WTC11 (cell line): ENCODE measurements around the gene SCN4A. TPM values are rescaled to one million over a fixed set of nuclear protein-coding genes. Genes with fewer than 3 reads are reported as not detected.
"Not testable (repeated sequence)": the region's sequence is repeated elsewhere in the genome, so short reads cannot be mapped to it uniquely, and the experiment has no call there.

Experiments used
- ATAC-seq: fragments of 200-7000 bp; cut with Tn5 transposase; 2 replicates; pipeline ENCODE4 v1.10.0; 2021; ENCODE audit warnings: mild to moderate bottlenecking, moderate library complexity
- CTCF ChIA-PET: fragments of 300-600 bp; sonication (Branson Sonifier 250); formaldehyde crosslinking; loops from one replicate; lab custom pipeline; 2021; ENCODE audit warnings: antibody characterized with exemption; lab: Charles Lee
- POLR2A ChIA-PET: fragments of 350-600 bp; sonication (Branson Sonifier 250); formaldehyde crosslinking; loops from one replicate; lab custom pipeline; 2021; ENCODE audit warnings: antibody characterized with exemption; lab: Charles Lee
- DNase-seq: peaks from one replicate; pipeline ENCODE4 v3.0.0; 2021; ENCODE audit warnings: low spot score
- H3K27ac Mint-ChIP-seq: 2 replicates; pipeline ENCODE4 v1.8.0; 2021; ENCODE audit warnings: mixed read lengths
- H3K27me3 Mint-ChIP-seq: 2 replicates; pipeline ENCODE4 v1.8.0; 2021; ENCODE audit warnings: low read depth, mild to moderate bottlenecking, moderate library complexity, mixed read lengths
- H3K36me3 Mint-ChIP-seq: 2 replicates; pipeline ENCODE4 v1.8.0; 2021; ENCODE audit warnings: mixed read lengths
- H3K4me1 Mint-ChIP-seq: 2 replicates; pipeline ENCODE4 v1.8.0; 2022; ENCODE audit warnings: mixed read lengths
- H3K4me3 Mint-ChIP-seq: 2 replicates; pipeline ENCODE4 v1.8.0; 2021; ENCODE audit warnings: mild to moderate bottlenecking, moderate library complexity, mixed read lengths
- H3K9me3 Mint-ChIP-seq: 2 replicates; pipeline ENCODE4 v1.8.0; 2021; ENCODE audit warnings: mixed read lengths
- ARID4B ChIP-seq: sonication (generic); formaldehyde crosslinking; IDR thresholded peaks from 2 replicates; pipeline ENCODE4 v1.8.0; 2023; ENCODE audit warnings: missing genetic modification reagents, mild to moderate bottlenecking, borderline replicate concordance
- ATF6 ChIP-seq: sonication (generic); formaldehyde crosslinking; IDR thresholded peaks from 2 replicates; pipeline ENCODE4 v1.8.1; 2023; ENCODE audit warnings: mild to moderate bottlenecking, missing genetic modification reagents
- CBFB ChIP-seq: sonication (generic); formaldehyde crosslinking; IDR thresholded peaks from 2 replicates; pipeline ENCODE4 v1.8.1; 2022; ENCODE audit warnings: mild to moderate bottlenecking, low read depth, missing genetic modification reagents
- CDX4 ChIP-seq: fragments of 250-450 bp; sonication (Bioruptor Pico); IDR thresholded peaks from 2 replicates; pipeline ENCODE4 v1.9.0; 2021; ENCODE audit warnings: moderate library complexity, mild to moderate bottlenecking, inconsistent platforms, borderline replicate concordance
- CREM ChIP-seq: sonication (generic); formaldehyde crosslinking; IDR thresholded peaks from 2 replicates; pipeline ENCODE4 v1.8.1; 2022; ENCODE audit warnings: mild to moderate bottlenecking, missing genetic modification reagents, moderate library complexity
- ETV6 ChIP-seq: sonication (generic); formaldehyde crosslinking; IDR thresholded peaks from 2 replicates; pipeline ENCODE4 v1.8.1; 2022; ENCODE audit warnings: mild to moderate bottlenecking, missing genetic modification reagents
- FOXK1 ChIP-seq: sonication (generic); formaldehyde crosslinking; IDR thresholded peaks from 2 replicates; pipeline ENCODE4 v1.8.0; 2022; ENCODE audit warnings: mild to moderate bottlenecking, moderate library complexity, missing genetic modification reagents
- FOXP1 ChIP-seq: sonication (generic); formaldehyde crosslinking; IDR thresholded peaks from 2 replicates; pipeline ENCODE4 v1.8.0; 2022; ENCODE audit warnings: missing genetic modification reagents, mild to moderate bottlenecking, moderate library complexity, borderline replicate concordance
- GABPB1 ChIP-seq: sonication (generic); formaldehyde crosslinking; IDR thresholded peaks from 2 replicates; pipeline ENCODE4 v1.8.1; 2023; ENCODE audit warnings: mild to moderate bottlenecking, missing genetic modification reagents
- GRHL2 ChIP-seq: fragments of 250-450 bp; sonication (Bioruptor Pico); IDR thresholded peaks from 2 replicates; pipeline ENCODE4 v1.8.0; 2022; ENCODE audit warnings: mild to moderate bottlenecking, moderate library complexity; ENCODE audit not compliant: insufficient replicate concordance, severe bottlenecking
- HMGA2 ChIP-seq: fragments of 250-450 bp; sonication (Bioruptor Pico); IDR thresholded peaks from 2 replicates; pipeline ENCODE4 v1.4.0; 2021; ENCODE audit warnings: mild to moderate bottlenecking, moderate library complexity
- KAT7 ChIP-seq: sonication (generic); formaldehyde crosslinking; IDR thresholded peaks from 2 replicates; pipeline ENCODE4 v1.8.1; 2023; ENCODE audit warnings: missing genetic modification reagents, mild to moderate bottlenecking, borderline replicate concordance
- NFYB ChIP-seq: sonication (generic); formaldehyde crosslinking; conservative IDR thresholded peaks from 2 replicates; pipeline ENCODE4 v1.8.0; 2022; ENCODE audit warnings: low read depth, missing genetic modification reagents
- NR1H2 ChIP-seq: sonication (generic); formaldehyde crosslinking; IDR thresholded peaks from 2 replicates; pipeline ENCODE4 v1.9.0; 2021; ENCODE audit warnings: mild to moderate bottlenecking, moderate library complexity, missing genetic modification reagents
- PREB ChIP-seq: sonication (generic); formaldehyde crosslinking; IDR thresholded peaks from 2 replicates; pipeline ENCODE4 v1.8.1; 2022; ENCODE audit warnings: mild to moderate bottlenecking, missing genetic modification reagents, moderate library complexity, borderline replicate concordance
- SMAD4 ChIP-seq: sonication (generic); formaldehyde crosslinking; IDR thresholded peaks from 2 replicates; pipeline ENCODE4 v1.8.0; 2022; ENCODE audit warnings: mild to moderate bottlenecking, missing genetic modification reagents
- TCF7 ChIP-seq: sonication (generic); formaldehyde crosslinking; IDR thresholded peaks from 2 replicates; pipeline ENCODE4 v1.8.0; 2022; ENCODE audit warnings: mild to moderate bottlenecking, low read depth, missing genetic modification reagents, moderate library complexity
- TEAD4 ChIP-seq: sonication (generic); formaldehyde crosslinking; IDR thresholded peaks from 2 replicates; pipeline ENCODE4 v1.8.0; 2022; ENCODE audit warnings: mild to moderate bottlenecking, missing genetic modification reagents
- ZNF121 ChIP-seq: sonication (generic); formaldehyde crosslinking; IDR thresholded peaks from 2 replicates; pipeline ENCODE4 v1.8.0; 2023; ENCODE audit warnings: missing genetic modification reagents
- ZNF219 ChIP-seq: sonication (generic); formaldehyde crosslinking; IDR thresholded peaks from 2 replicates; pipeline ENCODE4 v1.8.0; 2023; ENCODE audit warnings: missing genetic modification reagents, mild to moderate bottlenecking, borderline replicate concordance
- ZNF423 ChIP-seq: fragments of 250-450 bp; sonication (Bioruptor Pico); IDR thresholded peaks from 2 replicates; pipeline ENCODE4 v2.1.2; 2022; ENCODE audit warnings: mild to moderate bottlenecking, moderate library complexity
- ZNF671 ChIP-seq: fragments of 250-450 bp; sonication (Bioruptor Pico); IDR thresholded peaks from 2 replicates; pipeline ENCODE4 v1.8.0; 2021; ENCODE audit warnings: mild to moderate bottlenecking
- total RNA-seq: library from RNA; stranded (reverse); gene quantifications from 3 replicates; pipeline ENCODE4 v1.2.3, GENCODE V29; 2021

SCN4A gene
- total RNA-seq, 1 experiment from 2014 or later: 5.8 TPM

- Mint-ChIP-seq H3K36me3 (no peaks in the 10 kb centered on the region), H3K4me3 (no peak overlapping the region), H3K27me3 (no peaks in the 10 kb centered on the region; the same call in 1 of the 2 replicates), H3K27ac (no peak overlapping the region)
- CTCF ChIA-PET: interaction anchor here (1.3 to 3.2 kb wide), 6 partner anchors 10 to 126 kb away, joined by 3 to 13 read pairs (median 6); partner anchors contain the start of genes GH1 and ICAM2
- no peak for TF ChIP-seq SMAD4 (CRISPR knock-in tag)
- no peak for TF ChIP-seq FOXK1 (CRISPR knock-in tag)
- no peak for TF ChIP-seq ARID4B (CRISPR knock-in tag)
- TF ChIP-seq NR1H2 (CRISPR knock-in tag): no peak
- TF ChIP-seq GABPB1: no peak
- TF ChIP-seq FOXP1 (CRISPR knock-in tag): no peak
- TF ChIP-seq PREB (CRISPR knock-in tag): no peak
- no peak for TF ChIP-seq CREM (CRISPR knock-in tag)
- no peak for TF ChIP-seq TCF7 (CRISPR knock-in tag)
- TF ChIP-seq TEAD4 (CRISPR knock-in tag): no peak
- no peak for TF ChIP-seq GRHL2 (CRISPR knock-in tag)
- no peak for TF ChIP-seq KAT7 (CRISPR knock-in tag)
- TF ChIP-seq HMGA2: no peak
- TF ChIP-seq ZNF671: no peak
- no peak for TF ChIP-seq CBFB (CRISPR knock-in tag)
- TF ChIP-seq, all 79 proteins: peak for 0
- POLR2A ChIA-PET: no interaction called here
- no peak for ATAC-seq
- Mint-ChIP-seq H3K9me3 (no peaks in the 10 kb centered on the region), H3K4me1 (peaks cover 18% of the 10 kb centered on the region)
- DNase-seq: no peak
Measured at GRCh38 chr17:64007838-64008282, 35.1 kb upstream of the SCN4A start.

GRCh38 chr17:64007089-64007837 is 34.5 kb upstream of the SCN4A start:
- H3K4me3 Mint-ChIP-seq, H3K27ac Mint-ChIP-seq, POLR2A ChIA-PET, H3K27me3 Mint-ChIP-seq, DNase-seq, ATAC-seq, H3K9me3 Mint-ChIP-seq, H3K36me3 Mint-ChIP-seq: not testable (repeated sequence)
- CTCF ChIA-PET: interaction anchor here (0.9 to 3.2 kb wide), 9 partner anchors 9 to 126 kb away, joined by 3 to 13 read pairs (median 5); partner anchors contain the start of genes GH1, GH2, ICAM2 and PRR29
- peaks cover 18% of the 10 kb centered on the region for H3K4me1 Mint-ChIP-seq

- no peaks in the 10 kb centered on the region for H3K36me3 Mint-ChIP-seq
- no peak for DNase-seq
- H3K27ac Mint-ChIP-seq: no peak overlapping the region
- H3K4me1 Mint-ChIP-seq: peaks cover 18% of the 10 kb centered on the region
- H3K4me3 Mint-ChIP-seq: no peak overlapping the region
- no peaks in the 10 kb centered on the region for H3K9me3 Mint-ChIP-seq
- CTCF ChIA-PET: interaction anchor here (0.7 to 3.2 kb wide), 13 partner anchors 8 to 127 kb away, joined by 3 to 13 read pairs (median 5); partner anchors contain the start of genes GH1, GH2, ICAM2 and PRR29
- H3K27me3 Mint-ChIP-seq: no peaks in the 10 kb centered on the region; the same call in 1 of the 2 replicates
- no peak for ATAC-seq
- POLR2A ChIA-PET: interaction anchor here (0.7 kb wide), 1 partner anchor 19 kb away, joined by 3 read pairs; no protein-coding TSS in a partner anchor
- TF ChIP-seq NFYB (CRISPR knock-in tag): no peak
- no peak for TF ChIP-seq ZNF121 (CRISPR knock-in tag)
- no peak for TF ChIP-seq ZNF423
- TF ChIP-seq ATF6 (CRISPR knock-in tag): no peak
- no peak for TF ChIP-seq CDX4 (CRISPR knock-in tag)
- TF ChIP-seq ETV6: no peak
- TF ChIP-seq CREM (CRISPR knock-in tag): no peak
- no peak for TF ChIP-seq ZNF219 (CRISPR knock-in tag)
Measured at GRCh38 chr17:64006361-64007088, 33.8 kb upstream of the SCN4A start.
